CD4-positive, alpha-beta T cell treated with Interleukin-2 at 100 ng/mL for 4 hours (primary cell): ENCODE measurements around the gene PPP2R5D.
"Not testable (repeated sequence)": the region's sequence is repeated elsewhere in the genome, so short reads cannot be mapped to it uniquely, and the experiment has no call there.

Experiments
- DNase-seq: peaks from one replicate; pipeline ENCODE4 v3.0.0-alpha.2; 2020; ENCODE audit warnings: low spot score

The PPP2R5D gene

GRCh38 chr6:42984001-42984923 is at the start of gene PPP2R5D:
PPP2R5D (plus strand) TSS chr6:42984570; CDS start chr6:42984678, 108 bp downstream.
- DNase-seq: peak; percentile 99

- no peak for DNase-seq
These were observed 49.0 kb upstream of the PPP2R5D start for GRCh38 chr6:42935322-42935721.

DNA sequence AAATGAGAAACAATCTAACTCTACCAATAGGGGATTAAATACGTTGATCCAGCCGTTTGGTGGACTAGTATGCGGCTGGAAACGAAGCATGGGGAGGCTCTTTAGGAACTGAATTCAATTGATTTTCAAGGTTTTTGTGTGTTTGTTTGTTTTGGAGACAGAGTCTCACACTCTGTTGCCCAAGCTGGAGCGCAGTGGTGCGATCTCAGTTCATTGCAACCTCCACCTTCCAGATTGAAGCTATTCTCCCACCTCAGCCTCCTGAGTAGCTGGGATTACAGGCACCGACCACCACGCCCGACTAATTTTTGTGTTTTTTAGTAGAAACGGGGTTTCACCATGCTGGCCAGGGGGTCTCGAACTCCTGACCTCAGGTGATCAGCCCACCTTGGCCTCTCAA is 48.0 kb upstream of the PPP2R5D start:
- no peak for DNase-seq

GRCh38 chr6:42937548-42938427 is 46.6 kb upstream of the PPP2R5D start:
- no peak for DNase-seq

- no peak for DNase-seq
These were observed 46.0 kb upstream of the PPP2R5D start for GRCh38 chr6:42938428-42938796.

DNA sequence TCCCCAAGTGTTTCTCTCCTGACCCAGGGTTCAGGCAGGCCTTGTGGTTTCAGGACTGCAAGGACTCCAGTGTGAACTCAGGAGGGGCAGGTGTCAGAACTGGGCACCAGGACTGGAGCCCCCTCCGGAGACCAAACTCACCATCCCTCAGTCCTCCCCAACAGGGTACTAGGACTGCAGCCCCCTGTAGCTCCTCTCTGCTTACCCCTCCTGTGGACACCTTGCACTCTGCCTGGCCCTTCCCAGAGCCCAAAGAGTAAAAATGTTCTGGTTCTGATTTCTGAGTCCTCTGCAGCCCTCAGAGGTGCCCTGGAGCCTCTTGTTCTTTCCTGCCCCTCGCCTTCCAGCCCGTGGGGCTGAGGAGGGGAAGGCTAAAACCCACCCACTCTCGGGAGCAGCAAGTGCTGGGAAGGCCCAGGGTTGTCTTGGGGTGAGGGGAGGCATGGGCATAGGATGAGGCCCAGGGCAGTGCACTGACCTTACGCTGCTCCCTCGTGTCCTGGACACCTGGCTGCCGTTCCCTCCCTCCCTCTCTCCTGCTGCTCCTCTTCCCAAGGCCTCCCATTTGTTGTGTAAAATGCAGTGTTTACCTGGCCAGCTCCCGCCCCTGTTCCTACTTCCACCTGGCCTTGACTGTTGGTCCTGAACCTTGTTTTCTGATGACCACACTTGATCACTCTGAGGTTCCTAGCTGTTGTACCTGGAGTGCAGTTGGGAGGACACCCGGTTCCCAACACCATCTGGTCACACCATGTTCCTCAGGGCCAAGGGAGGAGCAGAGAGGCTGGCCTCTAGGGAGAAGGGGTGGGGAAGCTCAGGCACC is 45.2 kb upstream of the PPP2R5D start:
- DNase-seq: no peak

- no peak for DNase-seq
These were observed 44.6 kb upstream of the PPP2R5D start for GRCh38 chr6:42939810-42940167.

GRCh38 chr6:42940493-42941045 is 43.8 kb upstream of the PPP2R5D start:
- DNase-seq: no peak

DNA sequence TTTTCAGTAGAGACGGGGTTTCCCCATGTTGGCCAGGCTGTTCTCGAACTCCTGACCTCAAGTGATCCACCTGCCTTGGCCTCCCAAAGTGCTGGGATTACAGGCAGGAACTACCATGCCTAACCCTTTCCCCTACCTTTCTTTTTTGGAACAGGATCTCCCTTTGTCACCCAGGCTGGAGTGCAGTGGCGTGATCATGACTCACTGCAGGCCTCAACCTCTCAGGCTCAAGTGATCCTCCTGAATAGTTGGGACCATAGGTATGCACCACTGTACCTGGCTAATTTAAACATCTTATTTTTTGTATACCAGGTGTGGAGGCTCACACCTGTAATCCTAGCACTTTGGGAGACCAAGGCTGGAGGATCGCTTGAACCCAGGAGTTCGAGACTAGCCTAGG is 43.0 kb upstream of the PPP2R5D start:
- not testable (repeated sequence) for DNase-seq

DNA sequence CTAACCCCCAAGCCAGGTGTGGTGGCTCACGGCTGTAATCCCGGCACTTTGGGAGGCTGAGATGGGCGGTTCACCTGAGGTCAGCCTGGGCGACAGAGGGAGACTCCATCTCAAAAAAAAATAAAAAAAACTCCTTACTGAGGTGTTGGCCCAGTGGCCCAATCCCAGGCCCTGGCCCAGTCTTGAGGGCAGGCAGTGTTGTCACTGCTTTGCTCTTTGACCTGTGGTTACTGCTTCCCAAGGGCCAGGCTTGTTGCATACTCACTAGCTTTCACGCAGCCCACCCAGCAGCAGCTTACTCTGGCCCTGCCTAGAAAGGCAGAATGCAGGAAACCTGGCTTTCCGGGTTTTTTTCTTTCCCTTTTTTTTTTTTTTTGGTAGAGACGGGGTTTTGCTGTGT is 41.9 kb upstream of the PPP2R5D start:
- no peak for DNase-seq

DNA sequence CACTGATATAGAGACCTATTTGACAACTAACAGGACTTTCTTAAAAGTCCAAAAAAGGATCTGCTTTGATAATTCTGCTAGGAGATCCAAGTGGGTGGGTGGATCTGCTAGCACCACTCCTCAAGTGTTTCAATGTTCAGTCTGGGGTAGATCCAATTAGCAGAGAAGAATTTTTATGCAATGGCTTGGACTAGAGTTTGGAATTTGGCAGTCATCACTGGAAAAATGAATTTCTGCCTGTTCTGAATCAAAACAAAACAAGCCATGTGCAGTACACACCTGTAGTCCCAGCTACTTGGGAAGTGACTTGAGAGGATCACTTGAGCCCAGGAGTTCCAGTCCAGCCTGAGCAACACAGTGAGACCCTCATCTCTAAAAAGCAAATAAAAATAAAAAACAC is 36.4 kb upstream of the PPP2R5D start:
- DNase-seq: no peak

- no peak for DNase-seq
These were observed 32.0 kb upstream of the PPP2R5D start for GRCh38 chr6:42952389-42952788.

DNA sequence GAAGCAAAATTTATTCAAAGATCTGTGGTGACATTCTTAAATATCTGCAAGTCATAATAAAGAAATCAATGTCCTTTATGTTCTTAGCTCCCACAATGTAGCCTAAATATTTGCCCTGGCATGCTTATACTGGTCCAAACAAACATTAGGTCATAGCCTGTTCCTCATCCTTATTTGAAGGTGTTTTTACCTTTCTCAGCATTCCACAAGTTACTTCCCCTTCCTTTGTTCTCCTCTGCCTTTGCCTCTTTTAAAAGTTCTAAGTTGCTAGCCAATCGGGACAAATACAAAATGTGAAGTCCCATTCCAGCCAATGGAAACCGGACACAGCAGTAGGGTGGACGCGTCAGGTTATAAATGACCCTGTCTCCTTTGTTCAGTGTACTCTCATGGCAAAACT is 30.0 kb upstream of the PPP2R5D start:
- not testable (repeated sequence) for DNase-seq

- DNase-seq: no peak
These were observed 26.2 kb upstream of the PPP2R5D start for GRCh38 chr6:42958125-42958524.

DNA sequence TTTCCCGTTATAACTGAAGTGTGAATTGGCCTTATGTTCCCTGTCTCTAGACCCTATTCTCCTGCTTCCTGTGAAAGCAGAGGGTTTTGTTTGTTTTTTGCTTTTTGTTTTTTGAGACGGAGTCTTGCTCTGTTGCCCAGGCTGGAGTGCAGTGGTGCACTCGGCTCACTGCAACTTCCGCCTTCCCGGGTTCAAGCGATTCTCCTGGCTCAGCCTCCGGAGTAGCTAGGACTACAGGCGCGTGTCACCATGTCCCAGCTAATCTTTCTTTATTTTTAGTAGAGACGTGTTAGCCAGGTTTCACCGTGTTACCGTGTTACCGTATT is 24.5 kb upstream of the PPP2R5D start:
- no peak for DNase-seq

DNA sequence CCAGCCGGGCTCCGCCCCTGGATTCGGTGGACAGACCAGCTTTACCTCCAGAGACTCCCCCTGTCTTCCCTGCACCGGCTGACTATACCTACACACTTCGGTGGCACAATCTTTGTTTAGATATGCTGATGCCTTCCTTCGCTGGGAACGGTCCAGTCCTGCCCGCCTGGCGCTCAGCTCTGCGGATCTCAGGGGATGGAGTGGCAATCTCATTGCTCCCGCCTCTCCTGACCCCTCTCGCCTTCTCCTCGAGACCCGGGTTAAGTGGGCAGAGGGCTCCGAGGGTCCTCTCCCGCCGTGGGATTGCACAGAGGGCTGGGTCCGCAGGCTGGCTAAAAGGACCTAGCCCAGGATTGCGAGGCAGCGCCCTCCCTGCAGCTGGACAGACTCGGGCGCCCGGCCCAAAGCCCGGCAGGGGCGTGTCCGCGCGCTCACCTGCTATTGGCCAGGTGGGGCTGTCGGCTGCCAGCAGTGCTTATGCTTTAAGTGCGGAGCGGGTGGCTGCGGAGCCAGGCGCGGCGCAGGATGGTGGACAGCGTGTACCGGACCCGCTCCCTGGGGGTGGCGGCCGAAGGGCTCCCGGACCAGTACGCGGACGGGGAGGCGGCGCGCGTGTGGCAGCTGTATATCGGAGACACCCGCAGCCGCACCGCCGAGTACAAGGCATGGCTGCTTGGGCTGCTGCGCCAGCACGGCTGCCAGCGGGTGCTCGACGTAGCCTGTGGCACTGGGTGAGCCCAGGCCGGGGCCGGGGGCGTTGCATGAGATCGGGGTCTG is 23.9 kb upstream of the PPP2R5D start, which contains the start of gene GNMT:
Gene GNMT (plus strand): TSS at position 512 of the 777 bp plus-strand sequence. CDS start 14 bp downstream, at position 526.
- peak; percentile 17 for DNase-seq

- DNase-seq: no peak
These were observed 23.3 kb upstream of the PPP2R5D start for GRCh38 chr6:42961020-42961470.

DNA sequence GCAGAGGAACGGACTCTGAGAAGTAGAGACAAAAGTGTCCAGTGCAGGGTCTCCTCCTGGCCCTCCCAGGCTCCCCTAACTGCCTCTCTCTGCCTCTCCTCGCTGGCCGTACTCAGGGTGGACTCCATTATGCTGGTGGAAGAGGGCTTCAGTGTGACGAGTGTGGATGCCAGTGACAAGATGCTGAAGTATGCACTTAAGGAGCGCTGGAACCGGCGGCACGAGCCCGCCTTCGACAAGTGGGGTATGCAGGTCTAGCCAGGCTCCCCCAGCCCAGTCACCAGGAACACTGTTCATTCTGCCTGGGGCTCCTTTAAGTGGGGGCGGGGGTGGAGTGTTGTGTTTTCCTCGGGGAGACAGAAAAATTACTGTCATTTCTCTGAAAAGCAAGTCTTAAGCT is 22.3 kb upstream of the PPP2R5D start:
- DNase-seq: no peak

- DNase-seq: no peak
These were observed 21.7 kb upstream of the PPP2R5D start for GRCh38 chr6:42962502-42963178.

DNA sequence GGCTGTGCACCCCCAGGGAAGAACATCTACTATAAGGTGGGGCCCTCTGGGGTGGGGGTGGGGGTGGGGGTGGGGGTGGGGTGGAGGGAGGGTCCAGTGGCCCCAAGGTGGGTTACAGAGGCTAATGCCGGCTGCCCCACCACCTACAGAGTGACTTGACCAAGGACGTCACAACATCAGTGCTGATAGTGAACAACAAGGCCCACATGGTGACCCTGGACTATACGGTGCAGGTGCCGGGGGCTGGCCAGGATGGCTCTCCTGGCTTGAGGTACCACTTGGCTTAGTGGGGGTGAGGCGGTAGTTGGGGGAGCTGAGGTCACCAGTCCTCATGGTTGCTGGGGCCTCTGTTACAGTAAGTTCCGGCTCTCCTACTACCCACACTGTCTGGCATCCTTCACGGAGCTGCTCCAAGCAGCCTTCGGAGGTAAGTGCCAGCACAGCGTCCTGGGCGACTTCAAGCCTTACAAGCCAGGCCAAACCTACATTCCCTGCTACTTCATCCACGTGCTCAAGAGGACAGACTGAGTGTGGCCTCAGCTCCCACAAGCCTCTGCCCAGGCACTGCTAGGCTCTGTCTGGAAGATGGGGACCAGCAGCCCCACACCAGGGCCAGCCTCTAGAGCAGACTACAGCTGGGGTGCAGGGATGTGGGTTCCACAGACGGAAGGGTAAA is 21.1 kb upstream of the PPP2R5D start:
- no peak for DNase-seq
